GM19023 (cell line): ENCODE results near the gene TUBA1C.
"Not testable (repeated sequence)": the region's sequence is repeated elsewhere in the genome, so short reads cannot be mapped to it uniquely, and the experiment has no call there.

Source experiments
- ATAC-seq: cut with Tn5 transposase; IDR thresholded peaks from one replicate; pipeline ENCODE4 v1.9.1; 2021; ENCODE audit warnings: mild to moderate bottlenecking, moderate library complexity; ENCODE audit not compliant: unreplicated experiment

The TUBA1C gene

DNA sequence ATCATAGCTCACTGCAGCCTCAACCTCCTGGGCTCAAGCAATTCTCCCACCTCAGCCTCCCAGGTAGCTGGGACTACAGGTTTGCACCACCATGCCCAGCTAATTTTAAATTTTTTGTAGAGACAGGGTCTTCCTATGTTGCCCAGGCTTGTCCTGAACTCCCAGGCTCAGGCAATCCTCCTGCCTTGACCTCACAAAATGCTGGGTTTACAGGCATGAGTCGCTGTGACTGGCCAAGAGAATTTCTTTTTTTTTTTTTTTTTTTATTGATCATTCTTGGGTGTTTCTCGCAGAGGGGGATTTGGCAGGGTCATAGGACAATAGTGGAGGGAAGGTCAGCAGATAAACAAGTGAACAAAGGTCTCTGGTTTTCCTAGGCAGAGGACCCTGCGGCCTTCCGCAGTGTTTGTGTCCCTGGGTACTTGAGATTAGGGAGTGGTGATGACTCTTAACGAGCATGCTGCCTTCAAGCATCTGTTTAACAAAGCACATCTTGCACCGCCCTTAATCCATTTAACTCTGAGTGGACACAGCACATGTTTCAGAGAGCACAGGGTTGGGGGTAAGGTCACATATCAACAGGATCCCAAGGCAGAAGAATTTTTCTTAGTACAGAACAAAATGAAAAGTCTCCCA is 18.0 kb downstream of the TUBA1C start:
- not testable (repeated sequence) for ATAC-seq

- no peak for ATAC-seq
These were observed 18.9 kb downstream of the TUBA1C start for GRCh38 chr12:49283541-49284429.

- no peak for ATAC-seq
These were observed 19.8 kb downstream of the TUBA1C start for GRCh38 chr12:49284672-49285071.

- no peak for ATAC-seq
These were observed 23.0 kb downstream of the TUBA1C start for GRCh38 chr12:49287876-49288275.

GRCh38 chr12:49288412-49288853 is 23.6 kb downstream of the TUBA1C start:
- no peak for ATAC-seq

DNA sequence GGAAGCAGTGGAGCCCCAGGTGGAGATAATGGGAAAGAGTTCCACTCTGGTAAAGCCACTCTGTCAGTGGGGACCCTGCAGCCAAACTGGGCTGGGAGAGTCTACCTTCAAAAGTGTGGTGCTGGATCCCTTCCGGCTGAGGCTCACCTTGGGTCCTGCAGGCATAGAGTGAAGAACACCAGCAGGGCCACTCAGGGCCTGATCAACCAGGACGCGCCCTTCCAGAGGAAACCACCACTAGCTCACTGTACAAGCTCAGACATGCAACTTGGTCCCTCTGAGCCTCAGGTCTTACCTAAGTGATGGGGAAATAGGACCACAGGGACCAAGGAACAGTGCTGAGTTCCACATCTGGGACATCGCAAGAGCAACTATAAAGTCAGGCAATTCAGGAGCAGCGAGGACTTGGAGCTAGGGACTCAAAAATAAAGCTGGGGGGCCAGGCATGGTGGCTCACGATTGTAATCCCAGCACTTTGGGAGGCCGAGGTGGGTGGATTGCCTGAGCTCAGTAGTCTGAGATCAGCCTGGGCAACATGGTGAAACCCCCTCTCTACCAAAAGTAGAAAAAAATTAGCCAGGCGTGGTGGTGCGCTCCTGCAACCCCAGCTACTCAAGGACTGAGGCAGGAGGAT is 24.2 kb downstream of the TUBA1C start:
- no peak for ATAC-seq

DNA sequence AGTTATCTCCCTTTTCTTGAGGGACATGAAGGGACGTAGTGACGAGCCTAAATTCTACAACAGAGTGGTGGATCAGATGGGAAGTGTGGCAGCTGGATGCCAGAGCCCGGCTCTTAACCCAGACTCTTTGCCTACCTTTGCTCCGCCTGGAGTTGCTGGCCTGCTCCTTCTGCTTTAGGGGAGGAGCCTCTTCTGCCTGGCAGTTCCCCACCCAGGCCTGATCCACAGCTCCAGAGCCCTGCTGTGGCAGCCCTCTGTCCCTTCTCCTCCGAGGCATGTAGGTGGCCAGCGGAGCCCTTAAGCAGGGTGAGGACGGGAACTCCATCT is 27.8 kb downstream of the TUBA1C start:
- ATAC-seq, result no peak

GRCh38 chr12:49293056-49293956 is 28.4 kb downstream of the TUBA1C start:
- no peak for ATAC-seq

DNA sequence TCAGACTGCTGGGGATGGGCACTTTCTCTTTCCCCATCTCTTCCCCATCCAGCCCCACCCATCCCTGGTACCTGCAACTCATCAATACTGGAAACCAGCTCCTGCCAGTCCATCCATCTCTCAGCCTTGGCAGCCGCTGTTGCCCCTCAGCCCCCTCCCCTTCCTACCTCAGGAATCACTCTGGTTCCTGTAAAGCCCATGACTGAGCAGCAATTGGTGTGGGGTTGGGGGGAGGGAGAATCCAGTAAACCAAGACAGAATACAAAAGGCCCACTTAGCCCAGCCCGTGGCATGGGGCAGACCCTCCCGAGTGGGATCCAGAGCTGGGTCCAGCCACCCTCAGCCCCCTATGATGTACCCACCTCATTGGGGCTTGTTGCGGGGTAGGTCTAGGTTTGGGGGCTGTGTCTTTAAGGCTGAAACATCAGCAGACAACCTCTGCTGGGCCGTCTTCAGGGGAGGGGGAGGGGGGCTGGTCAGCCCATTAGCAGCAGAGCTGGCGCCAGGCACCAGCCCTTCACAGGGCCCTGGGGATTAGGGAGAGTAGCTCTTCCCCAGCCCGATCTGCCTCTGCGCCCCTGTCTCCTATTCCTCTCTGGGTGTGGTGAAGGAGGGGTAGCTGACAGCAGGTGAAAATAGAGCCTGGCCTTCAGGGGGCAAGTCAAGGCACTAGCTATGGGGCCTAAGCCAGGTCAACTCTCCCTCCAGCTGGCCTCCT is 29.4 kb downstream of the TUBA1C start:
- ATAC-seq, result no peak

DNA sequence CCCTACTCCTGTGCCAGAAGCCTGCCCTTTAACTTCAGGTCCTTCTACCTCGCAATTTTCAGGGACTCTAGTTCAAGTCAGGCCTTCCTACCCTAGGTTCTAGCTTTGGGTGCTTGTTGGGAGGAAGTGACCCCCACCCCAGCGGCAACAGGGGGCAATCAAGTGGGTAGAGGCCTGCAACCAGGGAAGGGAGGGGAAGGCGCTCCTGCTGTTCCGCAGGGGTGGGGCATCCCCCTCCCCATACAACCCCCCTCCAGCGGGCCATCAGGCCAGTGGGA is 29.9 kb downstream of the TUBA1C start:
- ATAC-seq, result no peak

GRCh38 chr12:49295082-49295936 is 30.4 kb downstream of the TUBA1C start, which contains the start of gene PRPH:
Gene PRPH (plus strand): TSS chr12:49295147. CDS start chr12:49295201, 54 bp downstream.
- ATAC-seq, result no peak

- ATAC-seq, result no peak
These were observed 31.4 kb downstream of the TUBA1C start for GRCh38 chr12:49296034-49296835.

- no peak for ATAC-seq
These were observed 32.2 kb downstream of the TUBA1C start for GRCh38 chr12:49296836-49297694.

DNA sequence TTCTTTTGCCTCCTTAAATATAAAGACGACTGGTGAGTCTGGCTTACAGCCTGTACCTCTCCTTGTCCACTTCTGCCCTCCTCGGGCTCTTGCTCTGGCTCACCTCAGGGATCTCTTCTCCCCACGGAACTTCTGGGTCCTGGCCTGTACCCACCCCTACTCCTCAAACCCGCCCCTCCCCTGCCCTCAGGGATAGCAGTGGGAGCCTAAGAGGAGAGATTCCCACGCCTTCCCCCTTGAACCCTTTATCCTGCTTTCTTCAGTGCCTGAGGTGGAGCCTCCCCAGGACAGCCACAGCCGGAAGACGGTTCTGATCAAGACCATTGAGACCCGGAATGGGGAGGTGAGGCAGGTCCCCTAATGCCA is 32.8 kb downstream of the TUBA1C start:
- ATAC-seq, result no peak

DNA sequence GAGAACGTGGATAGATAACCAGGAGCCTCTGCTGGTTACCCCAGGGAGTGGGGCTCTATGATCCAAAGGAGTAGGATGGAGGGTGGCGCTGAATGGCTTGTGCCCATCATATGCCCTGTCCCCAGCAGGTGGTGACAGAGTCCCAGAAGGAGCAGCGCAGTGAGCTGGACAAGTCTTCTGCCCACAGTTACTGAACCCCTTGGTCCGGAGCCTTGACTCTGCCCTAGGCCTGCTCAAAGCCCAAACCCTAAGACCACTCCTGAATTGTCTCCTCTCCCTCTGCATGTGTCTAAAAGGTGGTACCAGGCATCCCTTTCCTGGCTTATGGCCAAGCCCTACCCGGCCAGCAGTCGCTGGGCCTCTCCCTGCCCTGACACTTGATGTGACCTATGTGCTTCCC is 33.3 kb downstream of the TUBA1C start:
- no peak for ATAC-seq

GRCh38 chr12:49301760-49302159 is 36.9 kb downstream of the TUBA1C start:
- no peak for ATAC-seq

GRCh38 chr12:49304161-49304560 is 39.3 kb downstream of the TUBA1C start:
- no peak for ATAC-seq
